Measurements from ENCODE around the gene EYA2. TPM values are rescaled to one million over a fixed set of nuclear protein-coding genes. Genes with fewer than 3 reads are reported as not detected.

EYA2 gene
- total RNA-seq, 1 experiment from 2014 or later = 0.74 TPM

GRCh38 chr20:47178851-47179250, 284.2 kb downstream of the EYA2 start:
- no peak overlapping the region for H4K91ac ChIP-seq (ENCODE audit: insufficient read length, low read depth, low read length)
- no peak overlapping the region for H4K5ac ChIP-seq (ENCODE audit: insufficient read length, low read depth, low read length)
- no peak overlapping the region for H2AK5ac ChIP-seq (ENCODE audit: insufficient read length, low read length)
- no peak overlapping the region for H4K8ac ChIP-seq (replicated peaks; ENCODE audit: insufficient read length, low read depth, low read length)
- H4K20me1 ChIP-seq (ENCODE audit: control insufficient read depth, insufficient read depth, insufficient read length) = no peaks in the 10 kb centered on the region
- no peak overlapping the region for H2BK5ac ChIP-seq (ENCODE audit: insufficient read length, low read length)
- DNase-seq = no peak
- no CpG with 5 or more reads among the region's 1 CpG for WGBS (ENCODE audit: extremely low coverage, insufficient read length, low lambda C conversion rate)
- no peak overlapping the region for H3K23ac ChIP-seq (ENCODE audit: insufficient read length, low read depth, low read length)
- H3K56ac ChIP-seq (ENCODE audit: insufficient read length, low read depth, low read length) = no peak overlapping the region
- H3T11ph ChIP-seq (ENCODE audit: low read length) = no peak overlapping the region
- no peaks in the 10 kb centered on the region for H3K9me3 ChIP-seq (ENCODE audit: control insufficient read depth, low read depth, low read length)
- H3K9ac ChIP-seq (ENCODE audit: extremely low read depth, insufficient read length, low read length) = no peak overlapping the region
- H3K79me2 ChIP-seq (ENCODE audit: insufficient read depth, low read length) = no peaks in the 10 kb centered on the region
- H3K79me1 ChIP-seq (ENCODE audit: insufficient read depth, low read depth, low read length, poor library complexity, severe bottlenecking) = no peaks in the 10 kb centered on the region
- peaks cover 2 to 18% of the 10 kb centered on the region in 2 experiments for H3K4me1 Mint-ChIP-seq
- no peaks in the 10 kb centered on the region for H3K27me3 ChIP-seq (ENCODE audit: insufficient read depth, low read length)
- H2AFZ ChIP-seq (ENCODE audit: low read length) = no peak overlapping the region
- H3K18ac ChIP-seq (ENCODE audit: insufficient read length, low read depth, low read length) = no peak overlapping the region
- no peaks in the 10 kb centered on the region for H3K4me1 ChIP-seq (ENCODE audit: insufficient read depth, low read length)
- H2BK15ac ChIP-seq (ENCODE audit: low read depth, low read length) = no peak overlapping the region
- no peak overlapping the region for H3K4me3 Mint-ChIP-seq
- peaks cover 0 to 4% (median 3%) of the 10 kb centered on the region in 3 experiments; a peak in 2 of 7 replicates for H3K36me3 Mint-ChIP-seq (ENCODE audit: insufficient read depth in 1 of 3, low read depth in 3 of 3)
- H3K27me3 Mint-ChIP-seq (ENCODE audit: low read depth) = peaks cover 4% of the 10 kb centered on the region
- H2BK12ac ChIP-seq (ENCODE audit: insufficient read length, low read depth, low read length) = no peak overlapping the region
- no peak overlapping the region for H2BK120ac ChIP-seq (ENCODE audit: low read depth, low read length, poor library complexity, severe bottlenecking)
- no peak overlapping the region for H3K14ac ChIP-seq (ENCODE audit: insufficient read depth, low read length)
- no peak overlapping the region for H3K4me2 ChIP-seq (ENCODE audit: insufficient read depth, insufficient read length, low read length)
- no peaks in the 10 kb centered on the region; a peak in 1 of 5 replicates for H3K9me3 Mint-ChIP-seq
- H3K23me2 ChIP-seq (ENCODE audit: insufficient read length, low read depth, low read length, poor library complexity, severe bottlenecking) = no peaks in the 10 kb centered on the region
- H3K4ac ChIP-seq (ENCODE audit: low read depth, low read length) = no peak overlapping the region
- H3K27ac Mint-ChIP-seq = no peak overlapping the region
- no peak overlapping the region for H2BK20ac ChIP-seq (ENCODE audit: low read depth, low read length, poor library complexity, severe bottlenecking)
- TF ChIP-seq CTCF (conservative IDR thresholded peaks at IDR 0.05) = no peak
- H3K27ac ChIP-seq (ENCODE audit: insufficient read length, low read depth, low read length) = no peak overlapping the region
